PFSK-1 (cell line): ENCODE measurements around the gene TIMM21. TPM values are rescaled to one million over a fixed set of nuclear protein-coding genes. Genes with fewer than 3 reads are reported as not detected.

Experiments used
- FOXP2 ChIP-seq: optimal IDR thresholded peaks from 2 replicates; pipeline ENCODE3; 2011; ENCODE audit warnings: borderline replicate concordance, control low read depth, inconsistent platforms; ENCODE audit not compliant: insufficient read depth; ENCODE audit errors: extremely low read length, extremely low read depth
- POLR2AphosphoS5 ChIP-seq: IDR thresholded peaks from 2 replicates; pipeline ENCODE4 v1.6.1; 2012; ENCODE audit warnings: low read depth, mild to moderate bottlenecking, control low read depth, low read length, moderate library complexity
- REST ChIP-seq, 2 experiments: IDR thresholded peaks; 2 replicates each; pipeline versions ENCODE4 v1.6.1 to v1.8.0; 2011 to 2012; ENCODE audit warnings: low read depth in 2 of 2, low read length in 2 of 2, control low read depth in 1 of 2, inconsistent platforms in 1 of 2, mild to moderate bottlenecking in 1 of 2, moderate library complexity in 1 of 2; ENCODE audit not compliant: insufficient read depth in 1 of 2
- SIN3A ChIP-seq: IDR thresholded peaks from 2 replicates; pipeline ENCODE4 v1.6.1; 2012; ENCODE audit warnings: mild to moderate bottlenecking, low read length, moderate library complexity, borderline replicate concordance; ENCODE audit not compliant: insufficient read depth
- TAF1 ChIP-seq: IDR thresholded peaks from 2 replicates; pipeline ENCODE4 v1.6.1; 2012; ENCODE audit warnings: low read length, control low read depth, borderline replicate concordance; ENCODE audit not compliant: insufficient read depth
- polyA plus RNA-seq: library from polyadenylated mRNA; unstranded; fragments of >200 nt; gene quantifications from one replicate; pipeline ENCODE4 v1.2.1, GENCODE V29; 2012; ENCODE audit warnings: low read depth, missing spikeins; ENCODE audit not compliant: insufficient read length

TIMM21 gene, protein sequence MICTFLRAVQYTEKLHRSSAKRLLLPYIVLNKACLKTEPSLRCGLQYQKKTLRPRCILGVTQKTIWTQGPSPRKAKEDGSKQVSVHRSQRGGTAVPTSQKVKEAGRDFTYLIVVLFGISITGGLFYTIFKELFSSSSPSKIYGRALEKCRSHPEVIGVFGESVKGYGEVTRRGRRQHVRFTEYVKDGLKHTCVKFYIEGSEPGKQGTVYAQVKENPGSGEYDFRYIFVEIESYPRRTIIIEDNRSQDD
- 27.3 TPM for polyA plus RNA-seq

- TF ChIP-seq REST (IDR thresholded peaks at IDR 0.05; ENCODE audit: insufficient read depth in 1 of 2, low read depth in 2 of 2, low read length in 2 of 2) (0 out of 4 replicates have a peak, but pooled peaks of 1 of the 2 experiments have one; percentile 6), POLR2AphosphoS5 (peak; percentile 81), SIN3A (peak; percentile 83; the same call in 1 of the 2 replicates), TAF1 (0 out of 2 replicates have a peak, but pooled peaks have one; percentile 81), FOXP2 (peak; percentile 84)
Measured at GRCh38 chr18:74147779-74148542, at the start of gene TIMM21, which contains the start of gene FBXO15. TIMM21 (plus strand) TSS chr18:74148523; CDS start chr18:74148809, 286 bp downstream. FBXO15 (minus strand) TSS chr18:74147834; CDS start chr18:74147785, 49 bp downstream.

- TF ChIP-seq FOXP2: no peak
- TF ChIP-seq TAF1: no peak
- TF ChIP-seq REST (IDR thresholded peaks at IDR 0.05; ENCODE audit: insufficient read depth in 1 of 2, low read depth in 2 of 2, low read length in 2 of 2): no peak
- TF ChIP-seq SIN3A: no peak
- no peak for TF ChIP-seq POLR2AphosphoS5
Measured at GRCh38 chr18:74108460-74108859, 39.9 kb upstream of the TIMM21 start.

DNA sequence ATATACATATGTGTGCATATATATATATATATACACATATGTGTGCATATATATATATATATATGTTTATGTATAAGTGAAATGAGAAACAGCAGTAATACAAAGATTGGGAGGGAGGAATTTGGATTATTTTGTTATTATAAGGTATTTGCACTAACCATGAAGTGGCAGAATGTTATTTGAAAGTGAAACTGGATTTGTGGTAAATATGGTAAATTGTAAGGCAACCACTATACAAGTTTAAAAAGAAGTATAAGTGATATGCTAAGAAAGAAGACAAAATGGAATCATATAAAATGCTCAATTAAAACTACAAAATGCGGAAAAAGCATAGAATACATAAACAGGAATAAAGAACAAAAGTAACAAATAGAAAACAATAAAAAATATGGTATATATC lies 38.2 kb upstream of the TIMM21 start:
- TF ChIP-seq REST (IDR thresholded peaks at IDR 0.05; ENCODE audit: insufficient read depth in 1 of 2, low read depth in 2 of 2, low read length in 2 of 2): no peak
- TF ChIP-seq POLR2AphosphoS5: no peak
- TF ChIP-seq FOXP2: no peak
- no peak for TF ChIP-seq TAF1
- no peak for TF ChIP-seq SIN3A

DNA sequence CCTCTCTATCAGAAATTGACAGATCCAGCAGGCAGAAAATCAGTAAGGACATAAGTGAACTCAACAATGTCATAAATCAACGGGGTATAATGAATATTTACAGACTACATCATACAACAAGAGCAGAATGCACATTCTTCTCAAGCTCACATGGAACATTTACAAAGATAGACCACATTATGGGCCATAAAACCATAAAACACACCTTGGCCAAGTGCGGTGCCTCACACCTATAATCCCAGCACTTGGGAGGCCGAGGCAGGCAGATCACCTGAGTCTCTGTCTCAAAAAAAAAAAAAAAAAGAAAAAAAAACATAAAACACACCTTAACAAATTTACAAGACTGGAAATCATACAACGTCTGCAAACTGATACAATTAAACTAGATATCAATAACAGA lies 37.3 kb upstream of the TIMM21 start:
- TF ChIP-seq TAF1: no peak
- no peak for TF ChIP-seq POLR2AphosphoS5
- TF ChIP-seq FOXP2: no peak
- no peak for TF ChIP-seq SIN3A
- TF ChIP-seq REST (IDR thresholded peaks at IDR 0.05; ENCODE audit: insufficient read depth in 1 of 2, low read depth in 2 of 2, low read length in 2 of 2): no peak
